GM21723 (cell line): ENCODE measurements around the gene POGZ.

Source experiments
- ATAC-seq: cut with Tn5 transposase; IDR thresholded peaks from one replicate; pipeline ENCODE4 v1.9.1; 2021; ENCODE audit warnings: mild to moderate bottlenecking, moderate library complexity; ENCODE audit not compliant: unreplicated experiment

Gene POGZ

DNA sequence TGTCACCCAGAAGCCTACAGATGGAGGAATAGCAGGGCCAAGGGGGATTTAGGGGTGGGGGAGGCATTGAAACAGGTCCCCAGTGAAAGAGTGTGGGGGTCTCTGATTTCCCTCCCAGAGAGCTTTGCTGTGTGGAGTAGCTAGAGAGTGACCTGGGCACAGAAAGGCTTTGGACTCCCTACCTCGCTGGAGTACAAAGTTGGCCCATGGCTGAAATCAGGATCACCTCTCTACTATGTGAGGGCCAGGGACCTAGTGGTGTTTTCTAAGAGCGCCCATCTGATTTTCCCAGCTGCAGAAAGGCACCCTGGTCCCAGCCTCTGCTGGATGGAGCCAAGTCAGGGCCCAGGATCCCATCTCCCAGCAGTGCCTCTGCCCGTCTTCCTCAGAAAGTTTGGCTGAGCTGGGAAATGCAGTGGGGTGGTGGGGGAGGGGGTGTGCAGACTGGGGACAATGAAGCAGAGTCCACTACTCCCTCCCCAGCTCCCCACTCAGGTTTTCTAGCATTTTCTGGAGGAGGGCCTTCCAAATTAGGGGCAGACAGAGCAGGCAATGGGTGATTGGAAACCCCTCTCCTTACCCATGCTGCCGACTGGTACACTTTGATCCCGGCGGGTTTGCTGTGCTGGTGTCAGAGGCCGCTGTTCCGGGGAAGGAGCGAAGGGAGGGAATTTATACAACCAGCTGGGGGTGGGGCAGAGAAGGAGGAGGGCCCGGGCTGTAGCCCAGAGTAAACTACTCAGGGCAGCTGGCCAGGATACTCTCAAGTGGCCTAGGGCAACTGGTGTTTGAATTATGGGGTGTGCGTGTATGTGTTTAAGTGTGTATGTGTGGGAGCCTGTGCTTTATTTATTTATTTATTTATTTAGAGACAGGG is 87.0 kb downstream of the POGZ start, which contains the start of gene SELENBP1:
TSS of gene SELENBP1 (minus strand) at position 648 of the 877 bp plus-strand sequence. CDS start at position 584, 64 bp downstream.
- no peak for ATAC-seq

DNA sequence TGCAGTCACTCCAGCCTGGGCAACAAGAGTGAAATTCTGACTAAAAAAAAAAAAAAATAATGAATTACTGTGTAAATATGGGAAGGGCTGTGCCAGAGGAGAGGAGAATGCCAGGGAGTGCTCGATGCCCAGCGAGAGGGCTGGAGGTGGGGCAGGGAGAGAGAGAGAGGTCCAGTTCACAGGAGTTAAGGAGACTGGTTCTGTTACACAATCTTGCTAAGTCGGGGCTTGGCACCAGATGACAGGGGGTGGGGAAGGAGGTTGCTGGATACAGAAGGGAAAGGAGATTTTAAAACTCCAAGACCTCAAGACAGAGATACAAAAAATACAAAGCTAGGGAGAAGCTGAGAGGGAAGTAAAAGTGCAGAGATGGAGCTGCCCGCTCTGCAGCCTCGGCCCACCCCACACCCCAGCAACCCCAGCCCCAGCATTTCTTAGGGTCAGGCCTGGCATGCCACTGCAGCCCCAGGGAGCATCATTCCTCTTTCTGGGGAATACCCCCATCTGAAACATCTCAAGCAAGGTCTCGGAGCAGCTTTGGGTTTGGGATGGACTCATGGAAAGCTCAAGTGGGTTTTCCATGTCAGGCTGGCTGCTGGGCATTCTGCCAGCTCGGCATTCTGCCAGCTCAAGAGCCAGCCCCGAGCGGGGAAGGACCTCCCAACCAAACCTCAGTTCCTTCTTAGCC is 87.8 kb downstream of the POGZ start:
- no peak for ATAC-seq

DNA sequence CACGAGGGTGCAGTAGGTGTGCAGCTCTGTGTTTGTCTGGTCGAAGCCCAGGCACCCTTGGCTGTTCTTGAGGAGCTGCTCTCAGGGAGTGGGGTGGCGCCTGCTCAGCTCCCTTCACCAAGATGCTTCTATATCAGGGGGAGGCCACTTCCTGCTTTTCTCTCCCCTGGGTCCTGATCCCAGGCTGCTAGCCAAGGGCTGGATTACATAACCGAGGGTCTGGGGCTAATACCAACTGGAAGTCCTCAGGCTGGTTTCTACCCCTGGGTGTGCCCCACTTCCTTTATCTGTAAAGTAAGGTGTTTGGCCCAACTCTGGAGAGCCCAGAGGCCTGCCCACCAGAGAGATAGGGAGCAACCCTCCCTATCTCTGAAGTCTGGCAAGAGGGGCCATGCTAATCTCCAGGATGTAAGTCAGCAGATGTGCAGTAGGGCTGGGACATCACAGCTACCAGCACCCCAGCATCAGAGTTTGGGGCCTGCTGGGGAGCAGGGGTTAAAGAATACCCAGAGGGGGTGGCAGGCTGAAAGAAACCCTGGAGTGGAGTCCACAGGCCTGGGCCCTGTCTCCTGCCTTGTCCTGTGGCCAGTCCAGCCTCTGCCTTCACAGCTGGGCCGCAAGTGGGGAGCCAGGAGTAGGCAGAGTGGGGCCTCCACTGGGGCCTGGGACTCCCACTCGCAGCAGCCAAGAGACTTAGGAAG is 88.9 kb downstream of the POGZ start:
- ATAC-seq, result no peak

DNA sequence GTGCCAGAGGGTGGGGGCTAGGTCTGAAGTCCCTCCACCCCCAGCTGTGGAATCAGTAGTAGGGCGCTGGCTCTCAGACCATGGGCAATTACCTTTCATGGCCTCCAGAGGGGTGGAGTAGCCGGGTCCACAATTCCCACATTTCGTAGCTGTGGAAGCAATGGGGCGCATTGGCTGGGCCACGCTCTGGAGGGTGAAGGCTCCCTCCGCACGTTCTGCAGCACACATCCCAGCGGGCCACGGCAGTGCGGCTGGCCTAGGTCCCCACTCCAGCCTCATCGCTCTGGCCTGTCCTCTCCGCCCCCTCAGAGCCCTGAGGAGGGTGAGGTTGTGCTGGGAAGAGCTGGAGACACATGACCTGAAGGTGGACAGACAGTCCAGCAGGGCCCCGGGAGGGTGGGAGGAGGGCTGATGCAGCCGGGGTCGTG is 89.7 kb downstream of the POGZ start:
- no peak for ATAC-seq

DNA sequence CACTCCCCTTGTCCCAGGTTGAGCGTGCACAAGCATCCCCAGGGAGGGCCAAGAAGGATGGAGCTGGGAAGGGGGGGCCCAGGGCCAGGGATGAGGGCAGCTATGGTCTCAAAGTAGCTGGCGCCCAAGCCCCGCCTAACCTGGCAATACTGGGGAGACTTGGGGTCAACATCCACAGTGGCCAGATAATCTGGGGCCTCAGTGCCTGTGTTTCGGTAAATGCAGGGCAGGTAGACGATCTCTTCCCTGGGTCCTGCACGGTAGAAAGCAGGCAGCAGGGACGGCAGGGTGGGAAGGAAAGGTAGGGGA is 90.0 kb downstream of the POGZ start:
- ATAC-seq, result no peak

DNA sequence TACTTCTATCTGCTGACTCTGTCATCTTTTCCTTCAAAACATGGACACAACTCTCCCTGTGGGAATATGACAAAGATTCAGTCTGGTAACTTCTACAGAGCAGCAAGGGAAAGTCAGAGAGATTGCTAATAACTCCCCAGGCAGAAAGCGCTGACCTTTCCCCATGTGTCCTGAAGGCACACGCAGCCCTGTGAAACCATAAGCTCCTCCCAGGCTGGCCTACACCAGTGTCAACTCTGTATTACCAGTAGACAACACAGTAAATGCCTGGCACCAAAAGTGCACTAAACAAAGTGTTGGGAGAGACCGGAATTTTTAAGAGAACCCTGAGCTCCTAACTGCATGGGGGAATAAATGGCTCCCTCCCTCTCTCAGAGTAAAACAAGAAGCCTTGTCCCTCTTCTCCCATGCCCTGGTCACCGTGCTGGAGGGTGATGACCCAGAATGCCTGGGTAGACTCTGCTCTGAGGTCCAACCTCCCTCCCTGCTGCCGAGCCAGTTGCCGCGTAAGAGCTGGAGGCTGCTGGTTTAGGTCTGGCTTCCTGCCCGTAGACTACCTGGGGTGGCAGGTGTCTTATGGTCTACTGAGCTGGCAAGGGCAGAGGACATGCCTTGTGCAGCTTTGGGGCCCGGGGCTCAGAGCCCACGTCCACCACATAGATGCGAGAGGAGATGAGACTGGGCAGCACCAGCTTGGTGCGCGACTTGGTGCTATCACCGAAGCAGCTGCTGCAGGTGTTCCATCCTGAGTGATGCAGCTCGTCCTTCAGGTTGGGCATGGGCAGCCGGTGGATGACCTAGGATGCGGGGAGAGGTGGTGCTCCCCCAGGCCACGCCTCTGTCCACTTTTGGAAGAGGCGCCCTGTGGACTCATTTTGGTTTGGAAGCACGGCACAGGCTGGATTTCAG is 90.6 kb downstream of the POGZ start:
- ATAC-seq, result no peak

DNA sequence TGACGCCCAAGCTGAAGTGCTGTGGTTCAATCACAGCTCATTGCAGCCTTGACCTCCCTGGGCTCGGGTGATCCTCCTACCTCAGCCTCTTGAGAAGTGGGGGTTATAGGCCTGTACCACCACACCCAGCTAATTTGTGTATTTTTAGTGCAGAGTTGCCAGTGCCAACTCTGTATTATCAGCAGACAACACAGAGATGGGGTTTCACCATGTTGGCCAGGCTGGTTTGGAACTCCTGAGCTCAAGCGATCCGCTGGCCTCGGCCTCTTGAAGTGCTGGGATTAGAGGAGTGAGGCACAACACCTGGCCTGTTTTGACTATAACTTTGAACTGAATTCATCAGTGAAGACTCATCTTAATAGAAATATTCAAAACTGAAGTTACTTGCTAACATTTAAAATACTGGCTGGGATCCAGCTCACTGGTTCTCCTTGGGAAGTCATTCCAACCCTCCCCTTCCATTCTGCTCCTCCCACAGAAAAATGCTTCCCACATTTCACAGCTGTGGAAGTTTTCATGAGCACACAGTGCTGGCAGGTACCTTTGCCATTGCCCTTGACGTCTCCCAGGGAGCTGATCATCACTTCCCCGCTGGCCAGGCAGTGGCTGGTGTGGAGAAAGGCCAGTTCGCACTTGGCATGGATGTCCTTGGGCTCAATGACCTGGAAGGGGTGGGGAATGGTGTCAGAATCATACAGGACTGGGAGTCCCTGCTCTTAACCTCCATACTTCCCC is 91.5 kb downstream of the POGZ start:
- ATAC-seq, result no peak

DNA sequence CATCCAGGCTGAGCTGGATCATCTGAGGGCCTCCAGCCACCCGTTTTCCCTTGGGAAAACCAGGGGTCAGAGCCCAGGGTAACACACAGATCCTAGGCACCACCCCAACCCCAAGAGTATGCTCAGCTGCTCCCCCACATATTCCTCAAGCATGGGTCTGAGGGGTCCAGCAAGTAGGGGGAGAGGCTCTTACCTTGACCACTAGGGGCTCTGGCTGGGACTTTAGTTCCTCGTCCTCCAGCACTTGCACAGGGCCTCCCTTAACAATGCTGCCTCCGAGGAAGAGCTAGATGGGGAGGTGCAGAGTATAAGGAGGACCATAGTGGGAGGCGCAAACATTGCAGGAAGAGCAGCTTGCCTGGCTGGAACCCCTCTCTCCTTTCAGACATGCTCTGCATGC is 94.3 kb downstream of the POGZ start:
- no peak for ATAC-seq

DNA sequence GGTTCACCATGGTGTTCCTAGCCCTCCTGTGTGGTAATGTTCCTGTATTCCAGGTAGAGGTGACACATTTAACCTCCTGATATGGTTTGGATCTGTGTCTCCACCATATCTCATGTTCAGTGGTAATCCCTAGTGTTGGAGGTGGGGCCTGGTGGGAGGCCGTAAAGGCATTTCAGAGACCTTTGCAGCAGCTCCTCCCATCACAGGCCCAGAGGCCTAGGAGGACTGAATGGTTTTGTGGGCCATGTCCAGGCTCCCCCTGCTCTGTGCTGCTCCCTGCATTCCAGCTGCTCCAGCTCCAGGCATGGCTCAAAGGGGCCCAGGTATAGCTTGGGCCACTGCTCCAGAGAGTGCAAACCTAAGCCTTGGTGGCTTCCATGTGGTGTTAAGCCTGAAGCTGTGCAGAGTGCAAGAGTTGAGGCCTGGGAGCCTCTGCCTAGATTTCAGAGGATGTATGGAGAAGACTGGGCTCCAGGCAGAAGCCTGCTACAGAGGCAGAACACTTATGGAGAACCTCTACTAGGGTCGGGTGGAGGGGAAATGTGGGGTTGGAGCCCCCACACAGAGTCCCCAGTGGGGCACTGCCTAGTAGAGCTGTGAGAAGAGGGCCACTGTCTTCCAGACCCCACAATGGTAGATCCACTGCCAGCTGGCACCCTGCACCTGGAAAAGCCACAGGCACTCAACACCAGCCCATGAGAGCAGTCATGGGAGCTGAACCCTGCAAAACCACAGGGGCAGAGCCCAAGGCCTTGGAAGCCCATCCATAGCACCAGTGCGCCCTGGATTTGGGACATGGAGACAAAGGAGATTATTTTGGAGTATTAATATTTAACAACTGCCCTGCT is 96.8 kb downstream of the POGZ start:
- ATAC-seq, result no peak

DNA sequence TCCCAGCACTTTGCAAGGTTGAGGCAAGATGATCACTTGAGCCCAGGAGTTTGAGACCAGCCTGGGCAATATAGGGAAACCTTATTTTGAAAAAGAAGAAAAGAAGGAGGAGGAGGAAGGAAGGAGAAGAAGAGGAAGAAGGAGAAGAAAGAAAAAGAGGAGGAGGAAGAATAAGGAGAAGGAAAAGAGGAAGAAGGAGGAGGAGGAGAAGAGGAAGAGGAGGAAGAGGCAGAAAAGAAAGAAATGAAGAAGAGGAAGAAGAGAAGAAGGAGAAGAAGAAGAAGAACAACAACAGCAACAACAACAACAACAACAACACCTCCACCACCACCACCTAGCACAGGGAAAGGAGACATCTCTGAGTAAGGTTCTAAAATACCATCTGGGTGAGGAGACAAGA is 97.4 kb downstream of the POGZ start:
- no peak for ATAC-seq

DNA sequence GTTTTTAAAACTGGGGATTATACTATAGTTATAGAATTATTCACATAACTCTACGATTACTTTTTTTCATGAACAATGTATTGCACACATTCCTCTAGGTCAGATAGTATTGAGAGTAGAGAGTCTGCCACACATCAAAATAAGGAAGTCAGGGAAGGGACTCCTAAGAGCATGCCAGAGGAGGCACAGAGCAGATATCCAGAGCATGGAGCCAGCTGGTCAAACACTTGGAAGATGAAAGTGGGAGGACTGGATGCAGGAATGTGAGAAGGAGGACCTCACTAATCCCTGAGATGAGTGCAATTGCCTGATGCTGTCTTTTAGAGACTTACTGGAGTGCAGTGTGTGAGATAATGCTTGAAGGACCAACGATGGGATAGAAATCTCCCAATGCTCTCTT is 102.6 kb downstream of the POGZ start:
- ATAC-seq, result no peak
